Muscle of leg (tissue), 11 donors: ENCODE data around the gene NLRP1. TPM values are rescaled to one million over a fixed set of nuclear protein-coding genes. Genes with fewer than 3 reads are reported as not detected.

Experiments
- DNase-seq: peaks from one replicate; pipeline ENCODE4 v3.0.0; 2013
- H3K27ac ChIP-seq: one replicate; pipeline ENCODE4 v1.5.1; 2013; ENCODE audit warnings: mild to moderate bottlenecking, low read length, control low read depth
- H3K27me3 ChIP-seq: one replicate; pipeline ENCODE4 v1.6.1; 2013; ENCODE audit warnings: low read length; ENCODE audit not compliant: control insufficient read depth, insufficient read depth
- H3K36me3 ChIP-seq: one replicate; pipeline ENCODE4 v1.6.1; 2013; ENCODE audit warnings: low read length; ENCODE audit not compliant: control insufficient read depth, insufficient read depth
- H3K4me1 ChIP-seq: one replicate; pipeline ENCODE4 v1.6.1; 2013; ENCODE audit warnings: low read length; ENCODE audit not compliant: control insufficient read depth, insufficient read depth
- H3K4me3 ChIP-seq: one replicate; pipeline ENCODE4 v1.5.1; 2013; ENCODE audit warnings: low read length, control low read depth
- H3K9me3 ChIP-seq: replicated peaks from 2 replicates; pipeline ENCODE4 v1.6.1; 2013; ENCODE audit warnings: low read depth, low read length; ENCODE audit not compliant: control insufficient read depth
- WGBS: methylation state at CpG from one replicate; pipeline ENCODE4 v1.1.5; 2013; ENCODE audit warnings: missing lambda C conversion rate; ENCODE audit not compliant: insufficient coverage; 5-methylcytosine and 5-hydroxymethylcytosine counted together
- polyA plus RNA-seq, 8 donors: library from polyadenylated mRNA; unstranded; fragments of 120-200 nt; gene quantifications; one replicate each; pipeline versions ENCODE4 v1.2.1 to v1.2.3, GENCODE V29; 2013; ENCODE audit warnings: inconsistent platforms in 1 of 8, low replicate concordance in 1 of 8; ENCODE audit not compliant: insufficient read length in 8 of 8, insufficient read depth in 1 of 8
- total RNA-seq: library from RNA; stranded (reverse); fragments of 120-200 nt; gene quantifications from one replicate; pipeline ENCODE4 v1.2.4, GENCODE V29; 2013

NLRP1 gene
- total and polyA plus RNA-seq, 9 donors: 53.6 to 77.2 (median 66.4) TPM

DNA sequence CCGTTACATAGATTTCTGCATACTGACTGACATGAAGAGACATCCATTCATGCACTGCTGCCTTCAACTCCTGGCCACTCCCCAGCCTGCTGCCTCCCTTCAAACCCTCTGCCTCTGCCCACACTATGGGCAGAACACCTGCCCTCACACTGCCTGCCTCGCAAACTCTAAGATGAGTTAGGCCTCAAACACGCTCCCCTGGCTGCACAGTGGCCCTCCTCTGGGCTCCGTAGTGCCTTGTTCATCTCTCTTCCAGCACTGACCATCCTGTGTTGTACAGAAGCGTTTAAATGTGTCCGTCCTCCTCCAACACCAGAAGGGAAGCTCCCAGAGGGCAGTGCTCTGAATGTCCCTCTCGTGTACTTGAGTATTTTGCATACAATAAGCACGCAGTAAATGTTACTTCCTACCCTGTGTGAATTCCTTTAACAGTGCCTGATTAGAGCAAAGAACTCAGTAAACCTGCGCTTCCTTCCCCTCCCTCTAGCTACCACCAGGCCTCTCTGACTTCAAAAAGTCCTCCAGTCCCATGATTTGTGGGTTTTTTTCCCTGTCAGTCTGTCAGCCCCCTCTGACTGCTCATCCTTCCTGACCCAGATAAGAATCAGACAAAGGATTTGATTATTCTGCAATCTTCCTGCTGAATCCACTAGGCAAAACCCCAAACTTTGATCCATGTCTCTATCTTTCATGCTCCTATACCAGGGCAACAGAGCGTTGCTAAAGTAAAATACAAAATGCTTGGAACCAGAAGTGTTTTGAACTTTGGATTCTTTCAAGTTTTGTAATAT, 119.4 kb downstream of the NLRP1 start:
- DNase-seq: no peak
- whole genome bisulfite sequencing: 92% methylated on average over 8 of the region's 10 CpGs
- no peak overlapping the region for H3K27ac ChIP-seq
- H3K9me3 ChIP-seq: no peaks in the 10 kb centered on the region
- H3K4me1 ChIP-seq: peaks cover 12% of the 10 kb centered on the region
- no peaks in the 10 kb centered on the region for H3K27me3 ChIP-seq
- H3K4me3 ChIP-seq: no peak overlapping the region
- peaks cover 14% of the 10 kb centered on the region for H3K36me3 ChIP-seq

Other genes starting within 250 kb of the NLRP1 start
- 61.9 TPM for gene NUP88, start 164.8 kb downstream of the NLRP1 start, total RNA-seq
- gene NUP88, start 164.8 kb downstream of the NLRP1 start, polyA plus RNA-seq: 10 to 100 TPM; 41.0 to 56.9 (median 48.4) TPM
- 50.8 TPM for gene RPAIN, start 164.3 kb downstream of the NLRP1 start, total RNA-seq
- gene RPAIN, start 164.3 kb downstream of the NLRP1 start, polyA plus RNA-seq: 10 to 100 TPM; 36.3 to 59.5 (median 45.8) TPM
- 137 TPM for gene C1QBP, start 145.4 kb downstream of the NLRP1 start, total RNA-seq
- 100 to 1,000 TPM; 108 to 134 (median 120) TPM for gene C1QBP, start 145.4 kb downstream of the NLRP1 start, polyA plus RNA-seq
- gene DHX33, start 115.5 kb downstream of the NLRP1 start, total RNA-seq: 5.5 TPM
- 10 to 100 TPM in 7 of 8 donors, 1 to 10 TPM in 1; 10.0 to 14.5 (median 11.1) TPM for gene DHX33, start 115.5 kb downstream of the NLRP1 start, polyA plus RNA-seq
- gene DERL2, start 98.3 kb downstream of the NLRP1 start, total RNA-seq: 39.3 TPM
- 10 to 100 TPM; 42.7 to 52.0 (median 47.2) TPM for gene DERL2, start 98.3 kb downstream of the NLRP1 start, polyA plus RNA-seq
- gene MIS12, start 97.9 kb downstream of the NLRP1 start, total RNA-seq: 17.8 TPM
- gene MIS12, start 97.9 kb downstream of the NLRP1 start, polyA plus RNA-seq: 10 to 100 TPM; 18.7 to 24.6 (median 21.6) TPM